OCI-LY3 (cell line): ENCODE results near the gene GPR15LG.

Experiments
- H2AFZ ChIP-seq: fragments of 200-600, 300-600 bp; shearing (Covaris generic); 2 replicates; pipeline ENCODE4 v1.6.0; 2014; ENCODE audit warnings: antibody characterized with exemption, low read depth, low read length
- H3K27ac ChIP-seq: fragments of 200-600, 300-600 bp; sonication (generic); 2 replicates; pipeline ENCODE4 v1.5.1; 2014; ENCODE audit warnings: mild to moderate bottlenecking, low read length, moderate library complexity, mixed read lengths
- H3K27me3 ChIP-seq: fragments of 200-600, 300-600 bp; sonication (generic); 2 replicates; pipeline ENCODE4 v1.6.1; 2014; ENCODE audit warnings: low read depth, low read length, mixed read lengths
- H3K36me3 ChIP-seq: fragments of 200-600, 300-600 bp; sonication (generic); replicated peaks from 2 replicates; pipeline ENCODE3; 2014; ENCODE audit warnings: low read depth, low read length, mixed read lengths
- H3K4me1 ChIP-seq: fragments of 300-600, 200-600 bp; sonication (generic); 2 replicates; pipeline ENCODE4 v1.6.1; 2014; ENCODE audit warnings: low read length, mixed read lengths
- H3K4me2 ChIP-seq: fragments of 200-600, 300-600 bp; sonication (generic); 2 replicates; pipeline ENCODE4 v1.6.1; 2014; ENCODE audit warnings: low read length, mixed read lengths
- H3K4me3 ChIP-seq: fragments of 300-600, 200-600 bp; sonication (generic); 2 replicates; pipeline ENCODE4 v1.5.1; 2014; ENCODE audit warnings: antibody characterized with exemption, mild to moderate bottlenecking, low read length, moderate library complexity
- H3K79me2 ChIP-seq: fragments of 300-600, 200-600 bp; shearing (Covaris generic); 2 replicates; pipeline ENCODE4 v1.6.1; 2014; ENCODE audit warnings: mild to moderate bottlenecking, low read length, mixed read lengths
- H3K9ac ChIP-seq: fragments of 300-600, 200-600 bp; shearing (Covaris generic); 2 replicates; pipeline ENCODE4 v1.6.0; 2014; ENCODE audit warnings: mild to moderate bottlenecking, low read length, moderate library complexity
- H3K9me3 ChIP-seq: fragments of 200-600, 300-600 bp; shearing (Covaris generic); 2 replicates; pipeline ENCODE4 v1.6.1; 2014; ENCODE audit warnings: low read length, mixed read lengths; ENCODE audit not compliant: insufficient read depth
- H4K20me1 ChIP-seq: fragments of 200-600, 300-600 bp; sonication (generic); 2 replicates; pipeline ENCODE4 v1.6.1; 2016; ENCODE audit warnings: low read length, mixed read lengths; ENCODE audit not compliant: insufficient read depth
- CTCF ChIP-seq: fragments of 200-600, 300-600 bp; sonication (generic); IDR thresholded peaks from 2 replicates; pipeline ENCODE4 v1.5.1; 2014; ENCODE audit warnings: antibody characterized with exemption, low read length, low read depth
- EZH2phosphoT487 ChIP-seq: fragments of 200-600 bp; shearing (Covaris generic); IDR thresholded peaks from 2 replicates; pipeline ENCODE4 v1.6.1; 2018; ENCODE audit warnings: antibody characterized with exemption, mixed run types, low read depth

GPR15LG gene

GRCh38 chr10:84194424-84195043, 20.9 kb downstream of the GPR15LG start, which contains the start of gene CDHR1:
CDHR1 (plus strand) TSS chr10:84194537; CDS start chr10:84194761, 224 bp downstream.
- peaks cover 4% of the 10 kb centered on the region; the same call in 1 of the 2 replicates for H3K4me1 ChIP-seq
- no peak for TF ChIP-seq EZH2phosphoT487
- no peaks in the 10 kb centered on the region for H3K9me3 ChIP-seq
- H3K79me2 ChIP-seq = no peaks in the 10 kb centered on the region
- H3K4me2 ChIP-seq = peak within 1 kb of the TSS; percentile 56
- no peak within 1 kb of the TSS for H3K9ac ChIP-seq
- H2AFZ ChIP-seq = no peak within 1 kb of the TSS
- no peaks in the 10 kb centered on the region for H3K36me3 ChIP-seq
- peak within 1 kb of the TSS; percentile 57 for H3K4me3 ChIP-seq
- H3K27me3 ChIP-seq = no peaks in the 10 kb centered on the region
- no peak within 1 kb of the TSS for H3K27ac ChIP-seq
- H4K20me1 ChIP-seq = no peaks in the 10 kb centered on the region

GRCh38 chr10:84195044-84195830, 21.6 kb downstream of the GPR15LG start:
- TF ChIP-seq CTCF = no peak
- no peak for TF ChIP-seq EZH2phosphoT487
- no peaks in the 10 kb centered on the region for H3K27me3 ChIP-seq
- H3K9ac ChIP-seq = no peak overlapping the region
- no peaks in the 10 kb centered on the region for H3K79me2 ChIP-seq
- no peak overlapping the region for H3K27ac ChIP-seq
- H3K4me1 ChIP-seq = peaks cover 4% of the 10 kb centered on the region; the same call in 1 of the 2 replicates
- peak overlapping the region; percentile 56; the same call in 1 of the 2 replicates for H3K4me2 ChIP-seq
- no peaks in the 10 kb centered on the region for H3K36me3 ChIP-seq
- no peak overlapping the region for H3K4me3 ChIP-seq
- no peaks in the 10 kb centered on the region for H4K20me1 ChIP-seq
- H2AFZ ChIP-seq = no peak overlapping the region
- H3K9me3 ChIP-seq = no peaks in the 10 kb centered on the region

- no peaks in the 10 kb centered on the region for H3K27me3 ChIP-seq
- no peak overlapping the region for H3K4me3 ChIP-seq
- no peaks in the 10 kb centered on the region for H3K9me3 ChIP-seq
- no peak overlapping the region for H3K9ac ChIP-seq
- H2AFZ ChIP-seq = no peak overlapping the region
- no peaks in the 10 kb centered on the region for H4K20me1 ChIP-seq
- H3K4me1 ChIP-seq = peaks cover 11% of the 10 kb centered on the region
- no peaks in the 10 kb centered on the region for H3K36me3 ChIP-seq
- TF ChIP-seq CTCF = no peak
- TF ChIP-seq EZH2phosphoT487 = no peak
- no peak overlapping the region for H3K4me2 ChIP-seq
- no peaks in the 10 kb centered on the region for H3K79me2 ChIP-seq
- no peak overlapping the region for H3K27ac ChIP-seq
Observed at GRCh38 chr10:84196083-84196482, 22.5 kb downstream of the GPR15LG start.

GRCh38 chr10:84196941-84197340, 23.3 kb downstream of the GPR15LG start:
- Histone ChIP-seq H3K27me3 (no peaks in the 10 kb centered on the region), H3K4me1 (peaks cover 18% of the 10 kb centered on the region)
- no peak for TF ChIP-seq CTCF

More at GRCh38 chr10:84196941-84197340, 23.3 kb downstream of the GPR15LG start:
- H3K4me2 ChIP-seq = no peak overlapping the region
- H2AFZ ChIP-seq = no peak overlapping the region
- no peaks in the 10 kb centered on the region for H3K79me2 ChIP-seq
- H3K27ac ChIP-seq = no peak overlapping the region
- no peak overlapping the region for H3K9ac ChIP-seq
- H3K36me3 ChIP-seq = no peaks in the 10 kb centered on the region
- no peak overlapping the region for H3K4me3 ChIP-seq
- no peaks in the 10 kb centered on the region for H4K20me1 ChIP-seq
- no peaks in the 10 kb centered on the region for H3K9me3 ChIP-seq
